HCT116 (cell line): ENCODE results near the gene MXI1. TPM values are rescaled to one million over a fixed set of nuclear protein-coding genes. Genes with fewer than 3 reads are reported as not detected.

Experiments
- ATAC-seq: fragments of 200-7000 bp; cut with Tn5 transposase; 2 replicates; pipeline ENCODE4 v1.9.1; 2020; ENCODE audit warnings: mild to moderate bottlenecking, moderate library complexity
- BruUV-seq: library from RNA; stranded (reverse); fragments of 400-500 nt; replicated peaks from 2 replicates; lab custom pipeline; 2021; lab: Mats Ljungman, UMichigan
- CTCF ChIA-PET: fragments of 300-600 bp; sonication (Branson Sonifier 250); formaldehyde crosslinking; loops from one replicate; lab custom pipeline; 2021; ENCODE audit warnings: antibody characterized with exemption; lab: Charles Lee
- POLR2A ChIA-PET: fragments of 300-600, 350-600 bp; sonication (Branson Sonifier 250); formaldehyde crosslinking; loops from one replicate; lab custom pipeline; 2021; ENCODE audit warnings: antibody characterized with exemption; lab: Charles Lee
- RAD21 ChIA-PET, 2 experiments: fragments of 300-600 bp; sonication (Branson Sonifier 250); formaldehyde crosslinking; loops; one replicate each; lab custom pipeline; 2023; ENCODE audit warnings: low total read pairs in 2 of 2; ENCODE audit not compliant: uncharacterized antibody in 2 of 2, unreplicated experiment in 2 of 2, low non-redundant PET in 1 of 2; lab: Charles Lee
- DNase-seq: peaks from one replicate; pipeline ENCODE4 v3.0.0-alpha.2; 2010; ENCODE audit warnings: low read depth, low spot score
- H2AFZ ChIP-seq: fragments of 200-600 bp; shearing (Covaris generic), sonication (generic); 2 replicates; pipeline ENCODE4 v1.6.1; 2017; ENCODE audit warnings: low read depth, mixed run types, mixed read lengths, antibody characterized with exemption, low read length; ENCODE audit not compliant: poor library complexity, severe bottlenecking
- H3K27ac ChIP-seq: 2 replicates; pipeline ENCODE4 v1.5.1; 2012; ENCODE audit warnings: low read depth, low read length
- H3K27me3 ChIP-seq: fragments of 200-600 bp; sonication (generic); 2 replicates; pipeline ENCODE4 v1.6.1; 2016; ENCODE audit warnings: mixed run types, low read length, mixed read lengths; ENCODE audit not compliant: insufficient read depth
- H3K36me3 ChIP-seq, 2 experiments: fragments of 200-500 bp in 1 of 2; fragments of 200-600 bp in 1 of 2; sonication (Bioruptor generic) in 1 of 2; sonication (generic) in 1 of 2; 2 replicates each; pipeline versions ENCODE4 v1.5.1 to v1.6.1; 2014 to 2016; ENCODE audit warnings: low read length in 2 of 2, inconsistent platforms in 1 of 2, mixed read lengths in 1 of 2, mixed run types in 1 of 2; ENCODE audit not compliant: insufficient read depth in 2 of 2, control insufficient read depth in 1 of 2
- H3K4me1 ChIP-seq, 2 experiments: fragments of 200-600 bp in 1 of 2; sonication (generic) in 1 of 2; 2 replicates each; pipeline versions ENCODE4 v1.5.1 to v1.6.1; 2012 to 2017; ENCODE audit warnings: low read length in 2 of 2, inconsistent platforms in 1 of 2, mild to moderate bottlenecking in 1 of 2, mixed read lengths in 1 of 2, mixed run types in 1 of 2, moderate library complexity in 1 of 2; ENCODE audit not compliant: insufficient read depth in 2 of 2, control insufficient read depth in 1 of 2
- H3K4me2 ChIP-seq: fragments of 200-600 bp; sonication (generic); 2 replicates; pipeline ENCODE4 v1.6.1; 2017; ENCODE audit warnings: mixed run types, low read length, mixed read lengths
- H3K4me3 ChIP-seq, 2 experiments: fragments of 200-600 bp in 1 of 2; sonication (generic) in 1 of 2; replicated peaks in 1 of 2; 2 replicates each; pipeline ENCODE4 v1.5.1; 2011 to 2016; ENCODE audit warnings: low read length in 2 of 2, control low read depth in 1 of 2, low read depth in 1 of 2, mild to moderate bottlenecking in 1 of 2, mixed read lengths in 1 of 2, mixed run types in 1 of 2
- H3K79me2 ChIP-seq: fragments of 200-600 bp; sonication (generic); 2 replicates; pipeline ENCODE4 v1.6.1; 2017; ENCODE audit warnings: mild to moderate bottlenecking, mixed run types, low read length, moderate library complexity, mixed read lengths; ENCODE audit not compliant: insufficient read depth
- H3K9ac ChIP-seq: fragments of 200-600 bp; sonication (generic); 2 replicates; pipeline ENCODE4 v1.6.1; 2016; ENCODE audit warnings: low read length, mixed read lengths
- H3K9me2 ChIP-seq: fragments of 200-600 bp; sonication (generic), shearing (Covaris generic); 2 replicates; pipeline ENCODE4 v1.6.1; 2017; ENCODE audit warnings: mixed run types, mild to moderate bottlenecking, moderate library complexity; ENCODE audit not compliant: insufficient read depth
- H3K9me3 ChIP-seq, 2 experiments: fragments of 200-500 bp in 1 of 2; fragments of 200-600 bp in 1 of 2; sonication (Bioruptor generic) in 1 of 2; sonication (generic) in 1 of 2; 2 replicates each; pipeline ENCODE4 v1.6.1; 2014 to 2017; ENCODE audit warnings: low read length in 2 of 2, mixed read lengths in 2 of 2, inconsistent platforms in 1 of 2, low read depth in 1 of 2, mild to moderate bottlenecking in 1 of 2, mixed run types in 1 of 2, moderate library complexity in 1 of 2; ENCODE audit not compliant: control insufficient read depth in 1 of 2, insufficient read depth in 1 of 2
- H4K20me1 ChIP-seq: fragments of 200-600 bp; sonication (generic), shearing (Covaris generic); 2 replicates; pipeline ENCODE4 v1.6.1; 2017; ENCODE audit warnings: mixed run types, mild to moderate bottlenecking, moderate library complexity; ENCODE audit not compliant: insufficient read depth
- CBX3 ChIP-seq: IDR thresholded peaks from 2 replicates; pipeline ENCODE4 v1.6.1; 2012; ENCODE audit warnings: low read depth
- CEBPB ChIP-seq: IDR thresholded peaks from 2 replicates; pipeline ENCODE4 v1.6.1; 2012; ENCODE audit warnings: low read depth
- EGR1 ChIP-seq: IDR thresholded peaks from 2 replicates; pipeline ENCODE4 v1.6.1; 2012; ENCODE audit warnings: low read depth
- ELF1 ChIP-seq: IDR thresholded peaks from 2 replicates; pipeline ENCODE4 v1.6.1; 2012; ENCODE audit warnings: low read depth, borderline replicate concordance
- EZH2 ChIP-seq: fragments of 200-600 bp; sonication (generic); IDR thresholded peaks from 2 replicates; pipeline ENCODE4 v1.6.1; 2017; ENCODE audit warnings: antibody characterized with exemption, mixed run types
- EZH2phosphoT487 ChIP-seq: fragments of 200-600 bp; IDR thresholded peaks from 2 replicates; pipeline ENCODE4 v1.6.1; 2018; ENCODE audit warnings: antibody characterized with exemption, borderline replicate concordance
- FOSL1 ChIP-seq: IDR thresholded peaks from 2 replicates; pipeline ENCODE4 v1.6.1; 2012; ENCODE audit warnings: low read depth
- JUND ChIP-seq: IDR thresholded peaks from 2 replicates; pipeline ENCODE4 v1.6.1; 2012
- POLR2A ChIP-seq: IDR thresholded peaks from 2 replicates; pipeline ENCODE4 v1.7.0; 2011; ENCODE audit warnings: borderline replicate concordance; ENCODE audit not compliant: insufficient read depth, insufficient read length; ENCODE audit errors: extremely low read depth
- POLR2AphosphoS5 ChIP-seq: IDR thresholded peaks from 2 replicates; pipeline ENCODE4 v1.6.1; 2011; ENCODE audit warnings: mild to moderate bottlenecking, low read depth, low read length, moderate library complexity
- SIN3A ChIP-seq: IDR thresholded peaks from 2 replicates; pipeline ENCODE4 v1.6.1; 2012; ENCODE audit warnings: low read depth
- YY1 ChIP-seq: IDR thresholded peaks from 2 replicates; pipeline ENCODE4 v1.6.1; 2011; ENCODE audit warnings: low read length, low read depth, moderate library complexity, mild to moderate bottlenecking; ENCODE audit not compliant: insufficient replicate concordance; ENCODE audit errors: extremely low read depth
- ZFX ChIP-seq: fragments of 450-650 bp; IDR thresholded peaks from 2 replicates; pipeline ENCODE4 v1.6.1; 2017
- ZNF274 ChIP-seq: fragments of 200-500 bp; sonication (Bioruptor generic); IDR thresholded peaks from 2 replicates; pipeline ENCODE4 v1.6.1; 2014; ENCODE audit warnings: mild to moderate bottlenecking, low read depth, low read length, inconsistent platforms
- intact Hi-C: fragments of 100-400 bp; cut with micrococcal nuclease; formaldehyde crosslinking; loops from 2 replicates; pipeline ENCODE4 v1.10.0; 2022
- total RNA-seq: library from RNA; stranded (reverse); gene quantifications from one replicate; pipeline ENCODE4 v1.2.1, GENCODE V29; 2021; ENCODE audit not compliant: unreplicated experiment
- TF ChIP-seq, protein P1 (sequence below), 3 experiments: fragments of 200-600 bp in 1 of 3; sonication (generic) in 1 of 3; IDR thresholded peaks in 2 of 3; conservative IDR thresholded peaks in 1 of 3; 2 replicates each; pipeline ENCODE4 v1.5.1; 2012 to 2017; ENCODE audit warnings: low read depth in 2 of 3, low read length in 2 of 3, antibody characterized with exemption in 1 of 3, borderline replicate concordance in 1 of 3, control low read depth in 1 of 3, mild to moderate bottlenecking in 1 of 3, mixed read lengths in 1 of 3, mixed run types in 1 of 3, moderate library complexity in 1 of 3; ENCODE audit not compliant: insufficient read depth in 1 of 3
- TF ChIP-seq, protein P2 (sequence below): IDR thresholded peaks from 2 replicates; pipeline ENCODE4 v1.6.1; 2011; ENCODE audit warnings: mild to moderate bottlenecking, low read length, moderate library complexity; ENCODE audit not compliant: insufficient replicate concordance; ENCODE audit errors: extremely low read depth
- TF ChIP-seq, protein P3 (sequence below): IDR thresholded peaks from 2 replicates; pipeline ENCODE4 v1.6.1; 2012; ENCODE audit warnings: low read depth
- TF ChIP-seq, protein P4 (sequence below): IDR thresholded peaks from 2 replicates; pipeline ENCODE4 v1.6.1; 2012
- TF ChIP-seq, protein P5 (sequence below): IDR thresholded peaks from 2 replicates; pipeline ENCODE4 v1.6.1; 2012

MXI1 gene
- total RNA-seq, 1 experiment from 2014 or later, result 57.0 TPM

DNA sequence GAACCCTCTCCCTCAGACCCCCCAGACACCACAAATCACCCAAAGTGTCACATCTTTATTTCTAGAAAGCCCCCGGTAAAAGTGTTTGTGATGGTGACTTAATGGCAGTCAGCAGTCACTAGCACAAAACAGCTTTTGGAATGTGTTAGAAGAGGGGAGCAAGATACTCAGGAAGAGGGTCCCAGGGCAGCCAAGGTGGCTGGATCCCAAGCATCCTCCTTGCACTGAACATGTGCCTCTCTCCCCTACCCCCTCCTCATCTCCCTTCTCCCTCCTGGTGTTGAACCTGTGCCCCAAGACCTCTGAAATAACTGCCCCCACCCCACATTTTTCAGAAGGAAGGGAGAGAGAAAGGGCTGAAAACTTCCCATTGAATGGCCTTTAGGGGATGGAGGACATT lies 37.8 kb upstream of the MXI1 start:
- no peaks in the 10 kb centered on the region for H3K79me2 ChIP-seq
- H3K4me1 ChIP-seq, result peaks cover 0 to 10% of the 10 kb centered on the region in 2 experiments; a peak in 2 of 4 replicates
- H3K4me2 ChIP-seq, result no peak overlapping the region
- H3K4me3 ChIP-seq, result no peak overlapping the region
- H3K9me3 ChIP-seq, result no peaks in the 10 kb centered on the region
- DNase-seq (no peak), ATAC-seq (no peak)
- H3K9me2 ChIP-seq, result no peaks in the 10 kb centered on the region
- no peaks in the 10 kb centered on the region for H4K20me1 ChIP-seq
- intact Hi-C loops, result no loop called here
- H3K9ac ChIP-seq, result no peak overlapping the region
- H3K27ac ChIP-seq, result no peak overlapping the region
- peaks cover 22% of the 10 kb centered on the region for H3K27me3 ChIP-seq
- TF ChIP-seq YY1, result no peak
- TF ChIP-seq SIN3A, result no peak
- no peak for TF ChIP-seq FOSL1
- no peak for TF ChIP-seq EZH2
- TF ChIP-seq POLR2A, result no peak
- TF ChIP-seq POLR2AphosphoS5, result no peak
- no peak for TF ChIP-seq ELF1
- TF ChIP-seq CBX3, result no peak
- TF ChIP-seq CEBPB, result no peak
- no peak for TF ChIP-seq EGR1
- TF ChIP-seq, protein P1, sequence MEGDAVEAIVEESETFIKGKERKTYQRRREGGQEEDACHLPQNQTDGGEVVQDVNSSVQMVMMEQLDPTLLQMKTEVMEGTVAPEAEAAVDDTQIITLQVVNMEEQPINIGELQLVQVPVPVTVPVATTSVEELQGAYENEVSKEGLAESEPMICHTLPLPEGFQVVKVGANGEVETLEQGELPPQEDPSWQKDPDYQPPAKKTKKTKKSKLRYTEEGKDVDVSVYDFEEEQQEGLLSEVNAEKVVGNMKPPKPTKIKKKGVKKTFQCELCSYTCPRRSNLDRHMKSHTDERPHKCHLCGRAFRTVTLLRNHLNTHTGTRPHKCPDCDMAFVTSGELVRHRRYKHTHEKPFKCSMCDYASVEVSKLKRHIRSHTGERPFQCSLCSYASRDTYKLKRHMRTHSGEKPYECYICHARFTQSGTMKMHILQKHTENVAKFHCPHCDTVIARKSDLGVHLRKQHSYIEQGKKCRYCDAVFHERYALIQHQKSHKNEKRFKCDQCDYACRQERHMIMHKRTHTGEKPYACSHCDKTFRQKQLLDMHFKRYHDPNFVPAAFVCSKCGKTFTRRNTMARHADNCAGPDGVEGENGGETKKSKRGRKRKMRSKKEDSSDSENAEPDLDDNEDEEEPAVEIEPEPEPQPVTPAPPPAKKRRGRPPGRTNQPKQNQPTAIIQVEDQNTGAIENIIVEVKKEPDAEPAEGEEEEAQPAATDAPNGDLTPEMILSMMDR (IDR thresholded peaks at IDR 0.05 in 2 of 3, conservative IDR thresholded peaks at IDR 0.05 in 1 of 3; ENCODE audit: borderline replicate concordance in 1 of 3, insufficient read depth in 1 of 3, low read depth in 2 of 3, low read length in 2 of 3), result no peak
- TF ChIP-seq, protein P2, sequence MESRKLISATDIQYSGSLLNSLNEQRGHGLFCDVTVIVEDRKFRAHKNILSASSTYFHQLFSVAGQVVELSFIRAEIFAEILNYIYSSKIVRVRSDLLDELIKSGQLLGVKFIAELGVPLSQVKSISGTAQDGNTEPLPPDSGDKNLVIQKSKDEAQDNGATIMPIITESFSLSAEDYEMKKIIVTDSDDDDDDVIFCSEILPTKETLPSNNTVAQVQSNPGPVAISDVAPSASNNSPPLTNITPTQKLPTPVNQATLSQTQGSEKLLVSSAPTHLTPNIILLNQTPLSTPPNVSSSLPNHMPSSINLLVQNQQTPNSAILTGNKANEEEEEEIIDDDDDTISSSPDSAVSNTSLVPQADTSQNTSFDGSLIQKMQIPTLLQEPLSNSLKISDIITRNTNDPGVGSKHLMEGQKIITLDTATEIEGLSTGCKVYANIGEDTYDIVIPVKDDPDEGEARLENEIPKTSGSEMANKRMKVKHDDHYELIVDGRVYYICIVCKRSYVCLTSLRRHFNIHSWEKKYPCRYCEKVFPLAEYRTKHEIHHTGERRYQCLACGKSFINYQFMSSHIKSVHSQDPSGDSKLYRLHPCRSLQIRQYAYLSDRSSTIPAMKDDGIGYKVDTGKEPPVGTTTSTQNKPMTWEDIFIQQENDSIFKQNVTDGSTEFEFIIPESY, result no peak
- TF ChIP-seq, protein P3, sequence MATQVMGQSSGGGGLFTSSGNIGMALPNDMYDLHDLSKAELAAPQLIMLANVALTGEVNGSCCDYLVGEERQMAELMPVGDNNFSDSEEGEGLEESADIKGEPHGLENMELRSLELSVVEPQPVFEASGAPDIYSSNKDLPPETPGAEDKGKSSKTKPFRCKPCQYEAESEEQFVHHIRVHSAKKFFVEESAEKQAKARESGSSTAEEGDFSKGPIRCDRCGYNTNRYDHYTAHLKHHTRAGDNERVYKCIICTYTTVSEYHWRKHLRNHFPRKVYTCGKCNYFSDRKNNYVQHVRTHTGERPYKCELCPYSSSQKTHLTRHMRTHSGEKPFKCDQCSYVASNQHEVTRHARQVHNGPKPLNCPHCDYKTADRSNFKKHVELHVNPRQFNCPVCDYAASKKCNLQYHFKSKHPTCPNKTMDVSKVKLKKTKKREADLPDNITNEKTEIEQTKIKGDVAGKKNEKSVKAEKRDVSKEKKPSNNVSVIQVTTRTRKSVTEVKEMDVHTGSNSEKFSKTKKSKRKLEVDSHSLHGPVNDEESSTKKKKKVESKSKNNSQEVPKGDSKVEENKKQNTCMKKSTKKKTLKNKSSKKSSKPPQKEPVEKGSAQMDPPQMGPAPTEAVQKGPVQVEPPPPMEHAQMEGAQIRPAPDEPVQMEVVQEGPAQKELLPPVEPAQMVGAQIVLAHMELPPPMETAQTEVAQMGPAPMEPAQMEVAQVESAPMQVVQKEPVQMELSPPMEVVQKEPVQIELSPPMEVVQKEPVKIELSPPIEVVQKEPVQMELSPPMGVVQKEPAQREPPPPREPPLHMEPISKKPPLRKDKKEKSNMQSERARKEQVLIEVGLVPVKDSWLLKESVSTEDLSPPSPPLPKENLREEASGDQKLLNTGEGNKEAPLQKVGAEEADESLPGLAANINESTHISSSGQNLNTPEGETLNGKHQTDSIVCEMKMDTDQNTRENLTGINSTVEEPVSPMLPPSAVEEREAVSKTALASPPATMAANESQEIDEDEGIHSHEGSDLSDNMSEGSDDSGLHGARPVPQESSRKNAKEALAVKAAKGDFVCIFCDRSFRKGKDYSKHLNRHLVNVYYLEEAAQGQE, result no peak
- no peak for TF ChIP-seq ZNF274
- TF ChIP-seq, protein P4, sequence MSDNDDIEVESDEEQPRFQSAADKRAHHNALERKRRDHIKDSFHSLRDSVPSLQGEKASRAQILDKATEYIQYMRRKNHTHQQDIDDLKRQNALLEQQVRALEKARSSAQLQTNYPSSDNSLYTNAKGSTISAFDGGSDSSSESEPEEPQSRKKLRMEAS, result no peak
- no peak for TF ChIP-seq EZH2phosphoT487
- no peak for TF ChIP-seq ZFX
- TF ChIP-seq, protein P5, sequence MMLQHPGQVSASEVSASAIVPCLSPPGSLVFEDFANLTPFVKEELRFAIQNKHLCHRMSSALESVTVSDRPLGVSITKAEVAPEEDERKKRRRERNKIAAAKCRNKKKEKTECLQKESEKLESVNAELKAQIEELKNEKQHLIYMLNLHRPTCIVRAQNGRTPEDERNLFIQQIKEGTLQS, result no peak
- no peak for TF ChIP-seq JUND
- ChIA-PET POLR2A (no interaction called here), RAD21 (no interaction called here), CTCF (no interaction called here)
- H2AFZ ChIP-seq, result no peak overlapping the region
- no TSS peak for BruUV-seq
- no peaks in the 10 kb centered on the region for H3K36me3 ChIP-seq
